ENCODE measurements around the gene DHRS13.

- peak in 2 of 3 experiments; percentile 2 to 30 for TF ChIP-seq CTCF (optimal IDR thresholded peaks at IDR 0.05 in 1 of 3, IDR thresholded peaks at IDR 0.05 in 1 of 3, conservative IDR thresholded peaks at IDR 0.05 in 1 of 3; ENCODE audit: extremely low read depth in 1 of 3, insufficient read depth in 2 of 3, low read length in 3 of 3)
- TF ChIP-seq EZH2 (IDR thresholded peaks at IDR 0.05; ENCODE audit: low read length), result no peak
These were observed 53.6 kb downstream of the DHRS13 start for GRCh38 chr17:28849281-28849680.

Measured in keratinocyte (primary cell).